ENCODE results near the gene IL3RA.

IL3RA gene

DNA sequence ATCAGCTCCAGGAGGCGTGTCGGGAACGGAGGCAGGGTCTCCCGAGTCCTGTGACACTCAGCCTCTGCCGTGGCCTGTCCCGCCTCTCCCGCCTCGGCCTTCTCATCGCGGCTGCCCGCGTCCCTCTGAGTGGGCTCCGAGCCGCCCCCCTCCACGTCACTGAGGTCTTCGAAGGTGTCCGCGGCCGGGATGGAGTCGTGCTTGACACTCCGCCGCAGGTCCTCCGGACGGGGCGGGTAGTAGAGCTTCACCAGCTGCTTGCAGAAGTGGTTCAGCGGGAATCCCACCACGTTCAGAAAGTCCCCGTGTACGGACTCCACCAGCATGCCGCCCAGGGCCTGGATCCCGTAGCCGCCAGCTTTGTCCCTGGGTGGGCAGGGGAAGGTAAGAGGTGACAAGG, 91.2 kb downstream of the IL3RA start:
- DNase-seq: no peak

- DNase-seq: no peak
Observed at GRCh38 chrX:1430451-1430850, 93.9 kb downstream of the IL3RA start.
